Esophagus squamous epithelium (tissue), 5 donors: Measurements from ENCODE around the gene KCNJ12. TPM values are rescaled to one million over a fixed set of nuclear protein-coding genes. Genes with fewer than 3 reads are reported as not detected.

Experiments
- DNase-seq: peaks from one replicate; lab custom pipeline; 2025; lab: John Stamatoyannopoulos, UW
- H3K27ac ChIP-seq, 4 donors: fragments of 200-600 bp; sonication (generic); one replicate each; pipeline ENCODE4 v1.5.1; 2016 to 2019; ENCODE audit warnings: mild to moderate bottlenecking in 1 of 4
- H3K27me3 ChIP-seq, 4 donors: fragments of 200-600 bp; sonication (generic); 1 replicate in 3 of 4; 2 replicates in 1 of 4; pipeline versions ENCODE4 v1.5.1 to v1.6.0; 2017 to 2021; ENCODE audit warnings: antibody characterized with exemption in 1 of 4
- H3K36me3 ChIP-seq, 3 donors: fragments of 200-600 bp; sonication (generic); one replicate each; pipeline ENCODE4 v1.5.1; 2016 to 2019
- H3K4me1 ChIP-seq, 3 donors: fragments of 200-600 bp; sonication (generic); one replicate each; pipeline ENCODE4 v1.5.1; 2017 to 2019
- H3K4me3 ChIP-seq, 4 donors: fragments of 200-600 bp; sonication (generic); 1 replicate in 3 of 4; 2 replicates in 1 of 4; pipeline ENCODE4 v1.5.1; 2016 to 2019; ENCODE audit warnings: mild to moderate bottlenecking in 2 of 4, moderate library complexity in 1 of 4
- H3K9me3 ChIP-seq, 3 donors: fragments of 200-600 bp; sonication (generic); one replicate each; pipeline ENCODE4 v1.5.1; 2016 to 2019
- POLR2A ChIP-seq, 4 donors: fragments of 450-650 bp; IDR thresholded peaks; one replicate each; pipeline ENCODE4 v1.6.1; 2017; ENCODE audit warnings: antibody characterized with exemption in 4 of 4, mild to moderate bottlenecking in 4 of 4, moderate library complexity in 3 of 4
- WGBS, 2 donors: methylation state at CpG; one replicate each; pipeline ENCODE4 v1.1.5; 2018; 5-methylcytosine and 5-hydroxymethylcytosine counted together
- intact Hi-C: fragments of 100-400 bp; cut with DNase I; formaldehyde crosslinking; loops from one replicate; pipeline ENCODE4 v1.15.0; 2022
- total RNA-seq, 4 donors: library from RNA; depleted of rRNA; stranded (reverse); fragments of >200 nt; gene quantifications; one replicate each; pipeline ENCODE4 v1.1.0, GENCODE V29; 2016
- TF ChIP-seq, protein P1 (sequence below), 6 experiments: fragments of 450-650 bp in 4 of 6; fragments of 200-600 bp in 2 of 6; sonication (generic) in 2 of 6; IDR thresholded peaks; one replicate each; pipeline ENCODE4 v1.5.1; 2016 to 2019; ENCODE audit warnings: antibody characterized with exemption in 6 of 6, mild to moderate bottlenecking in 4 of 6, moderate library complexity in 4 of 6
- donor health status: DM: yes; HTN: yes; CAD: no.

KCNJ12 gene
- total RNA-seq, 4 donors from 2014 or later: 0.09 to 0.73 (median 0.38) TPM; not detected in 1

DNA sequence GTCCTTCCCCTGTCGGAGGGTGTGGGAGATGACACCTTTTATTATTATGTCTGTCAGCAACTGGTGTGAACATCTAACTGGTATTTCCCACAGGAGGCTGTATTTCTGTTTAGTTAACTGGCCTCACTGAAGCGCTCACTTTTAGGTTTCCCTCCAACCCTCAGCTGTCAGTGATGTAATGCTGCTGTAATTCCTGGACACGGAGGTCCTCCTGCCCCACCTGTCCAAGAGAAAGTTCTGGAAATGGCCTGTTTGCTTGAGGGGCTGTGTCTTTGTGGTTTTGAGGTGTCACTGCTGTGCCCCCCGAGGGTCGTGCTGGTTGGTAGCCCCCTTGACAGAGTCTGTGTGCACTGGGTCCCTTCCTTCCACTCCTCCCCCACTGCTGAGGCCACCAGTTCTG is 11.5 kb downstream of the KCNJ12 start:
- Histone ChIP-seq H3K4me1 (peaks cover 0 to 5% (median 0%) of the 10 kb centered on the region in 3 donors), H3K27ac (no peak overlapping the region), H3K27me3 (peaks cover 0 to 12% (median 0%) of the 10 kb centered on the region in 4 donors), H3K36me3 (no peaks in the 10 kb centered on the region), H3K4me3 (no peak overlapping the region), H3K9me3 (no peaks in the 10 kb centered on the region)
- no peak for TF ChIP-seq POLR2A (IDR thresholded peaks at IDR 0.05)
- TF ChIP-seq, protein P1, sequence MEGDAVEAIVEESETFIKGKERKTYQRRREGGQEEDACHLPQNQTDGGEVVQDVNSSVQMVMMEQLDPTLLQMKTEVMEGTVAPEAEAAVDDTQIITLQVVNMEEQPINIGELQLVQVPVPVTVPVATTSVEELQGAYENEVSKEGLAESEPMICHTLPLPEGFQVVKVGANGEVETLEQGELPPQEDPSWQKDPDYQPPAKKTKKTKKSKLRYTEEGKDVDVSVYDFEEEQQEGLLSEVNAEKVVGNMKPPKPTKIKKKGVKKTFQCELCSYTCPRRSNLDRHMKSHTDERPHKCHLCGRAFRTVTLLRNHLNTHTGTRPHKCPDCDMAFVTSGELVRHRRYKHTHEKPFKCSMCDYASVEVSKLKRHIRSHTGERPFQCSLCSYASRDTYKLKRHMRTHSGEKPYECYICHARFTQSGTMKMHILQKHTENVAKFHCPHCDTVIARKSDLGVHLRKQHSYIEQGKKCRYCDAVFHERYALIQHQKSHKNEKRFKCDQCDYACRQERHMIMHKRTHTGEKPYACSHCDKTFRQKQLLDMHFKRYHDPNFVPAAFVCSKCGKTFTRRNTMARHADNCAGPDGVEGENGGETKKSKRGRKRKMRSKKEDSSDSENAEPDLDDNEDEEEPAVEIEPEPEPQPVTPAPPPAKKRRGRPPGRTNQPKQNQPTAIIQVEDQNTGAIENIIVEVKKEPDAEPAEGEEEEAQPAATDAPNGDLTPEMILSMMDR (IDR thresholded peaks at IDR 0.05): no peak
- intact Hi-C loops: no loop called here
- no peak for DNase-seq
- 50 to 63% methylated on average over 5 of the region's 5 CpGs for WGBS, 2 donors

DNA sequence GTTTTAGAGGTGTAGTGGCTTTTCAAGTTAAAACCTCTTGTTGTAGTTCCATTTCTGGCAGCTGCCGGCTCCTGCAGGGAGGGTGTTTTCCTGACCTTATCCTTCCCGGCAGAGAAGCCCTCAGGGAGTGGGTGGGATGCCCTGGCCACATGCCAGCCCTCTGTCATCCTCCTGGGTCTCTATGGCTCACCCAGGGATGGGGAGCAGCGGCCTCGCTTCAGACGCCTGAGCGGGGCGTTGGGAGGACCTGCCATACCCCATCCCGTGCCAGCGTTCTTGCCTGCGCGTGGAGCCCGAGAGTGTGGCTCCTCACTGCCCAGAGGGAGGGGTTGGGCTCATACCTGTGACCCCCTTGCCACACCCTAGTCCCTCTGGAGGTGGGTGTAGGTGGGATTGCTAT is 11.9 kb downstream of the KCNJ12 start:
- peaks cover 0 to 9% (median 0%) of the 10 kb centered on the region in 4 donors for H3K27me3 ChIP-seq
- DNase-seq: no peak
- TF ChIP-seq POLR2A (IDR thresholded peaks at IDR 0.05): no peak
- TF ChIP-seq, protein P1 (IDR thresholded peaks at IDR 0.05): no peak
- H3K9me3 ChIP-seq: no peaks in the 10 kb centered on the region
- H3K27ac ChIP-seq: no peak overlapping the region
- peaks cover 0 to 5% (median 0%) of the 10 kb centered on the region in 3 donors for H3K4me1 ChIP-seq
- H3K36me3 ChIP-seq: no peaks in the 10 kb centered on the region
- H3K4me3 ChIP-seq: no peak overlapping the region
- WGBS, 2 donors: 23% methylated on average over 2 of the region's 12 CpGs; no CpG with 5 or more reads in 1 of the 2 donors
- intact Hi-C loops: no loop called here

GRCh38 chr17:21388944-21389343 is 12.8 kb downstream of the KCNJ12 start:
- no peak for TF ChIP-seq POLR2A (IDR thresholded peaks at IDR 0.05)
- TF ChIP-seq, protein P1 (IDR thresholded peaks at IDR 0.05): no peak
- Histone ChIP-seq H3K36me3 (no peaks in the 10 kb centered on the region), H3K4me1 (peaks cover 0 to 5% (median 0%) of the 10 kb centered on the region in 3 donors), H3K4me3 (no peak overlapping the region), H3K27ac (no peak overlapping the region), H3K27me3 (peaks cover 0 to 5% (median 0%) of the 10 kb centered on the region in 4 donors), H3K9me3 (no peaks in the 10 kb centered on the region)
- intact Hi-C loops: no loop called here
- DNase-seq: no peak
- WGBS, 2 donors: 60 to 81% methylated on average over 4 to 6 of the region's 6 CpGs

GRCh38 chr17:21389394-21389793 is 13.2 kb downstream of the KCNJ12 start:
- TF ChIP-seq, protein P1 (IDR thresholded peaks at IDR 0.05): no peak
- no peak for TF ChIP-seq POLR2A (IDR thresholded peaks at IDR 0.05)
- Histone ChIP-seq H3K9me3 (no peaks in the 10 kb centered on the region), H3K27me3 (peaks cover 0 to 5% (median 0%) of the 10 kb centered on the region in 4 donors), H3K36me3 (no peaks in the 10 kb centered on the region), H3K27ac (no peak overlapping the region), H3K4me3 (no peak overlapping the region), H3K4me1 (peaks cover 0 to 5% (median 0%) of the 10 kb centered on the region in 3 donors)
- intact Hi-C loops: no loop called here
- DNase-seq: no peak
- 50 to 83% methylated on average over 2 to 5 of the region's 7 CpGs for WGBS, 2 donors

DNA sequence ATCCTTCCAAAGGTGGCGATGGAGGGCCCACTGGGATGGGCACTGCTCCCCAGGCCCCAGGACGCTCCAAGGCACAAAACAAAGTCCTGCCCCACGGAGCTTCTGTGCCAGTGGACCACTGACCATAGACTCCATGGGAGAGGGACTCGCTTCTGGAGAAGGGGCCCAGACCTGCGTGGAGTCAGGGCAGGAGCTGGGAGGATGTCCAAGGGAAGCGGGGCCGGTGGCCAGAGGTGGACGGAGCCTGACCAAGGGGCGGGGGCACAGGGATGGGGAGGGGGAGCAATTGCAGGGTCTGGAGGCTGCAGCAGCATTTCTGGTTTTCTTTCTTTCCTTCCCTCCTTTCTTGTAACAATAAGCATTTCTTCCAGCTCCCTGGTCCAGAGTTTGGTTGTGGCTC is 14.1 kb downstream of the KCNJ12 start:
- intact Hi-C loops: no loop called here
- Histone ChIP-seq H3K4me1 (peaks cover 0 to 5% (median 0%) of the 10 kb centered on the region in 3 donors), H3K36me3 (no peaks in the 10 kb centered on the region), H3K27me3 (peaks cover 0 to 5% (median 0%) of the 10 kb centered on the region in 4 donors), H3K27ac (no peak overlapping the region), H3K4me3 (no peak overlapping the region), H3K9me3 (no peaks in the 10 kb centered on the region)
- TF ChIP-seq, protein P1 (IDR thresholded peaks at IDR 0.05): no peak
- TF ChIP-seq POLR2A (IDR thresholded peaks at IDR 0.05): no peak
- 86 to 94% methylated on average over 3 to 5 of the region's 9 CpGs for WGBS, 2 donors
- no peak for DNase-seq
